OCI-LY7 (cell line): Measurements from ENCODE around the gene SGK1.

Experiments used
- CTCF ChIP-seq: fragments of 200-600 bp; sonication (generic); conservative IDR thresholded peaks from 2 replicates; pipeline ENCODE4 v1.5.1; 2014; ENCODE audit warnings: mild to moderate bottlenecking, antibody characterized with exemption, low read length, moderate library complexity, mixed read lengths
- EZH2phosphoT487 ChIP-seq: fragments of 200-600 bp; sonication (generic); IDR thresholded peaks from 2 replicates; pipeline ENCODE4 v1.6.1; 2018; ENCODE audit warnings: low read depth, borderline replicate concordance, mild to moderate bottlenecking, mixed run types, antibody characterized with exemption, low read length, moderate library complexity, mixed read lengths

GRCh38 chr6:134238960-134239795 lies 78.7 kb downstream of the SGK1 start:
- TF ChIP-seq CTCF (no peak), EZH2phosphoT487 (no peak)
